Gastrocnemius medialis (tissue), 4 donors: ENCODE results near the gene PTEN. TPM values are rescaled to one million over a fixed set of nuclear protein-coding genes. Genes with fewer than 3 reads are reported as not detected.

Experiments
- ATAC-seq, 2 donors: fragments of 150-250 bp; one replicate each; pipeline ENCODE4 v1.9.1; 2016
- DNase-seq, 2 donors: peaks; one replicate each; pipeline ENCODE4 v3.0.0-alpha.2; 2019
- H3K27ac ChIP-seq, 4 donors: fragments of 200-600 bp; sonication (generic); 1 replicate in 1 of 4; 2 replicates in 3 of 4; pipeline ENCODE4 v1.5.1; 2016 to 2018; ENCODE audit warnings: mild to moderate bottlenecking in 2 of 4, moderate library complexity in 1 of 4
- H3K27me3 ChIP-seq, 3 donors: fragments of 200-600 bp; sonication (generic) in 2 of 3; 1 replicate in 1 of 3; 2 replicates in 2 of 3; pipeline versions ENCODE4 v1.5.1 to v1.6.0; 2016 to 2019; ENCODE audit warnings: mild to moderate bottlenecking in 1 of 3, moderate library complexity in 1 of 3
- H3K36me3 ChIP-seq, 2 donors: fragments of 200-600 bp; sonication (generic) in 1 of 2; one replicate each; pipeline ENCODE4 v1.5.1; 2017 to 2018
- H3K4me1 ChIP-seq, 2 donors: fragments of 200-600 bp; sonication (generic) in 1 of 2; one replicate each; pipeline ENCODE4 v1.5.1; 2016 to 2017; ENCODE audit warnings: mild to moderate bottlenecking in 2 of 2
- H3K4me3 ChIP-seq, 4 donors: fragments of 200-600 bp; sonication (generic) in 3 of 4; 1 replicate in 1 of 4; 2 replicates in 3 of 4; pipeline ENCODE4 v1.5.1; 2016 to 2019; ENCODE audit warnings: mild to moderate bottlenecking in 2 of 4
- H3K9me3 ChIP-seq, 3 donors: fragments of 200-600 bp; sonication (generic) in 2 of 3; 1 replicate in 1 of 3; 2 replicates in 2 of 3; pipeline ENCODE4 v1.5.1; 2016 to 2019
- POLR2A ChIP-seq, 2 donors: fragments of 450-650 bp; IDR thresholded peaks; one replicate each; pipeline ENCODE4 v1.6.1; 2017; ENCODE audit warnings: antibody characterized with exemption in 2 of 2, mild to moderate bottlenecking in 2 of 2, moderate library complexity in 2 of 2
- in situ Hi-C, 4 donors: fragments of 200-750 bp; cut with MboI; loops; one replicate each; pipeline versions ENCODE4 v1.15.0 to v1.8.0; 2017; ENCODE audit warnings: low sequenced_read_pairs in 4 of 4
- intact Hi-C: fragments of 100-400 bp; cut with DNase I; formaldehyde crosslinking; loops from one replicate; pipeline ENCODE4 v1.15.1; 2023; ENCODE audit warnings: low total_unique reads
- total RNA-seq, 4 donors: library from RNA; depleted of rRNA; stranded (reverse); fragments of >200 nt; gene quantifications; one replicate each; pipeline versions ENCODE4 v1.1.0 to v1.2.3, GENCODE V29; 2016
- TF ChIP-seq, protein P1 (sequence below), 5 experiments: fragments of 450-650 bp in 3 of 5; fragments of 200-600 bp in 2 of 5; sonication (generic) in 2 of 5; IDR thresholded peaks in 4 of 5; conservative IDR thresholded peaks in 1 of 5; 1 replicate in 4 of 5; 2 replicates in 1 of 5; pipeline ENCODE4 v1.5.1; 2016 to 2019; ENCODE audit warnings: antibody characterized with exemption in 5 of 5, mild to moderate bottlenecking in 3 of 5, moderate library complexity in 3 of 5

Gene PTEN
- total RNA-seq, 4 donors from 2014 or later = 32.2 to 54.5 (median 41.5) TPM

DNA sequence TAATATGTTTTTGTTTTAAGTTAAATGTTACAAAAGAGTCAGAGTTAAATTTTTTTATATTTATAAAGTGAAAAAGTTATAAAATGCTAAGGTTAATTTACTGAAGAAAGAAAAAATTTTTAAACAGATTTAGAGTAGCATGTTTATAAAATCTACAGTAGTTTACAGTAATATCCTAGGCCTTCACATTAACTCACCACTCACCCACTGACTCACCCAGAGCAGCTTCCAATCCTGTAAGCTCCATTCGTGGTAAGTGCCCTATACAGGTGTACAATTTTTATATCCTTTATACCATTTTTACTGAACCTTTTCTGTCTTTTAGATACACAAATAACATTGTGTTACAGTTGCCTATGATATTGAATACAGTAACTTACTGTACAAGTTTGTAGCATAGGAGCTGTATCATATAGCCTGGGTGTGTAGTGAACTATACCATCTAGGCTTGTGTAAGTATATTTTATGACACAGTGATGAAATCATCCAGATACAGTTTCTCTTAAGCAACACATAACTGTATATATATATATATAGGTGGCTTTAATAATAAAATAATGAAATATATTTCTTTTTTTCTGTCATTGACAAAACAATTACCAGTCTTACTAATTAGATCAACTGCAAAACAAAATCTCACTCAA, 79.6 kb downstream of the PTEN start:
- intact Hi-C loops = no loop called here

DNA sequence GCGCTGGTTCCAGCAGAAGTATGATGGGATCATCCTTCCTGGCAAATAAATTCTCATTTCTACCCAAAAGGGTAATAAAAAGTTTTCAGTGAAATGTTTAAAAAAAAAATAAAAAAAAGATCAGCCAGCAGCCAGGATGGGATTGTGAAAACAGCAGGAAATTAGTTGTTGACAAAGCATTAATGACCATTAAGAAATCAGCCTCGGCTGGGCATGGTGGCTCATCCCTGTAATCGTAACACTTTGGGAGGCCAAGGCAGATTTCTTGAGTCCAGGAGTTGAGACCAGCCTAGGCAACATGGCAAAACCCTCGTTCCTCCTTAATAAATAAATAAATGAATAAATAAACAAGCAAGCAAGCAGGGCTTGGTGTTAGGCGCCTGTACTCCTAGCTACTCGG, 82.6 kb downstream of the PTEN start:
- Histone ChIP-seq H3K36me3 (no peaks in the 10 kb centered on the region), H3K27me3 (no peaks in the 10 kb centered on the region), H3K4me3 (no peak overlapping the region), H3K27ac (peak overlapping the region in 2 of 4 donors; percentile 15 to 25), H3K9me3 (no peaks in the 10 kb centered on the region), H3K4me1 (peaks cover 16 to 20% of the 10 kb centered on the region in 2 donors)
- ATAC-seq (peak in 1 of 2 donors; percentile 29), DNase-seq (peak in 1 of 2 donors; percentile 26)
- intact Hi-C loops = no loop called here
- TF ChIP-seq, protein P1, sequence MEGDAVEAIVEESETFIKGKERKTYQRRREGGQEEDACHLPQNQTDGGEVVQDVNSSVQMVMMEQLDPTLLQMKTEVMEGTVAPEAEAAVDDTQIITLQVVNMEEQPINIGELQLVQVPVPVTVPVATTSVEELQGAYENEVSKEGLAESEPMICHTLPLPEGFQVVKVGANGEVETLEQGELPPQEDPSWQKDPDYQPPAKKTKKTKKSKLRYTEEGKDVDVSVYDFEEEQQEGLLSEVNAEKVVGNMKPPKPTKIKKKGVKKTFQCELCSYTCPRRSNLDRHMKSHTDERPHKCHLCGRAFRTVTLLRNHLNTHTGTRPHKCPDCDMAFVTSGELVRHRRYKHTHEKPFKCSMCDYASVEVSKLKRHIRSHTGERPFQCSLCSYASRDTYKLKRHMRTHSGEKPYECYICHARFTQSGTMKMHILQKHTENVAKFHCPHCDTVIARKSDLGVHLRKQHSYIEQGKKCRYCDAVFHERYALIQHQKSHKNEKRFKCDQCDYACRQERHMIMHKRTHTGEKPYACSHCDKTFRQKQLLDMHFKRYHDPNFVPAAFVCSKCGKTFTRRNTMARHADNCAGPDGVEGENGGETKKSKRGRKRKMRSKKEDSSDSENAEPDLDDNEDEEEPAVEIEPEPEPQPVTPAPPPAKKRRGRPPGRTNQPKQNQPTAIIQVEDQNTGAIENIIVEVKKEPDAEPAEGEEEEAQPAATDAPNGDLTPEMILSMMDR (IDR thresholded peaks at IDR 0.05 in 4 of 5, conservative IDR thresholded peaks at IDR 0.05 in 1 of 5) = no peak
- no peak for TF ChIP-seq POLR2A (IDR thresholded peaks at IDR 0.05)
- in situ Hi-C loops = no loop called here

More for the DNA sequence above, 79.6 kb downstream of the PTEN start:
- ATAC-seq (no peak), DNase-seq (no peak)
- in situ Hi-C loops = no loop called here
- no peak overlapping the region for H3K27ac ChIP-seq
- peaks cover 16 to 20% of the 10 kb centered on the region in 2 donors for H3K4me1 ChIP-seq
- no peaks in the 10 kb centered on the region for H3K9me3 ChIP-seq
- H3K36me3 ChIP-seq = no peaks in the 10 kb centered on the region
- TF ChIP-seq, protein P1 (IDR thresholded peaks at IDR 0.05 in 4 of 5, conservative IDR thresholded peaks at IDR 0.05 in 1 of 5) = no peak
- no peak for TF ChIP-seq POLR2A (IDR thresholded peaks at IDR 0.05)
- no peaks in the 10 kb centered on the region for H3K27me3 ChIP-seq
- H3K4me3 ChIP-seq = no peak overlapping the region

DNA sequence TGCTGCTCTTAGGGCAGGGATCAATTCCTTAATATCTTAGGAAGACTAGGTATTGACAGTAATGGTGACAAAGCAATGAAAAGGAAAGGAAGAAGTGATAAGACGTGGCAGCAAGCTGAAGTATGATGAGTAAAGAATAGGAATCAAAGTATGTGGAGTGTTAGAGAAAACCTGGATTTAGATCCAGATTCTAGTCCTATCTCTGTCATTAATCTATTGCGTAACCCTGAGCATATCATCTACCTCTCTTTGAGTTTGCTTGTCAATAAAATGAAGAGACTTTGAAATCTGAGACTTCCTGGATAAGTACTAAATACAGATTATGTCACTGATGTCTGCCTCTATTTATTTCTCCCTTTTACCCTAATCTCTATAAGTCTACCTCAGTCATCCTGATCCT, 89.2 kb downstream of the PTEN start:
- no peak for TF ChIP-seq POLR2A (IDR thresholded peaks at IDR 0.05)
- TF ChIP-seq, protein P1 (IDR thresholded peaks at IDR 0.05 in 4 of 5, conservative IDR thresholded peaks at IDR 0.05 in 1 of 5) = no peak
- no peak for DNase-seq
- Histone ChIP-seq H3K27me3 (no peaks in the 10 kb centered on the region), H3K9me3 (no peaks in the 10 kb centered on the region), H3K36me3 (peaks cover 0 to 28% of the 10 kb centered on the region in 2 donors), H3K4me3 (no peak overlapping the region), H3K27ac (no peak overlapping the region), H3K4me1 (no peaks in the 10 kb centered on the region)
- no peak for ATAC-seq
- in situ Hi-C loops (no loop called here), intact Hi-C loops (no loop called here)

DNA sequence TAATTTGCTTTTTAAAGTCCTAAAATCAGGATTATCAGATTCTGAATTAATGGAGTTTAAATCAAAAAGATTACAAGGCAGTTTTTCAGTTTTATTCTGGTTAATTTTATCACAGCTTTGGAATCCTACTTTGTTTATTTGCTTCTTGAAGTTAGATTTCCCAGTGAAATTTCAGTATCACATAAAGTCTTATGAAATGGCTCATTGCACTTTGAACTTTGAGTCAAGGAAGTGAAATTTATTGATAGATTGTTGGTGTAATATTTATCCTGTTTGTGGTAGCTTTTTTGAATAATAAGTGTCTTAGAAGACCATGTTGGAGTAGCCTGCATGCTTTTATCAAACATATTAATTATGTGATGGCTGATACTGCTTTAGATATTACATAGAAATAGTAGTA, 92.6 kb downstream of the PTEN start:
- intact Hi-C loops (no loop called here), in situ Hi-C loops (no loop called here)
- Histone ChIP-seq H3K36me3 (peaks cover 0 to 45% of the 10 kb centered on the region in 2 donors), H3K27me3 (no peaks in the 10 kb centered on the region), H3K4me3 (no peak overlapping the region), H3K27ac (no peak overlapping the region), H3K9me3 (no peaks in the 10 kb centered on the region), H3K4me1 (peaks cover 1 to 3% of the 10 kb centered on the region in 2 donors)
- TF ChIP-seq, protein P1 (IDR thresholded peaks at IDR 0.05 in 4 of 5, conservative IDR thresholded peaks at IDR 0.05 in 1 of 5) = no peak
- no peak for DNase-seq
- no peak for ATAC-seq

DNA sequence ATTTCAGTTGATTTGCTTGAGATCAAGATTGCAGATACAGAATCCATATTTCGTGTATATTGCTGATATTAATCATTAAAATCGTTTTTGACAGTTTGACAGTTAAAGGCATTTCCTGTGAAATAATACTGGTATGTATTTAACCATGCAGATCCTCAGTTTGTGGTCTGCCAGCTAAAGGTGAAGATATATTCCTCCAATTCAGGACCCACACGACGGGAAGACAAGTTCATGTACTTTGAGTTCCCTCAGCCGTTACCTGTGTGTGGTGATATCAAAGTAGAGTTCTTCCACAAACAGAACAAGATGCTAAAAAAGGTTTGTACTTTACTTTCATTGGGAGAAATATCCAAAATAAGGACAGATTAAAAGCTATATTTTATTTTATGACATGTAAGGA, 94.3 kb downstream of the PTEN start:
- ATAC-seq (no peak), DNase-seq (no peak)
- no peak overlapping the region for H3K4me3 ChIP-seq
- no peaks in the 10 kb centered on the region for H3K27me3 ChIP-seq
- H3K36me3 ChIP-seq = peaks cover 0 to 39% of the 10 kb centered on the region in 2 donors
- intact Hi-C loops (no loop called here), in situ Hi-C loops (no loop called here)
- TF ChIP-seq POLR2A (IDR thresholded peaks at IDR 0.05) = no peak
- TF ChIP-seq, protein P1 (IDR thresholded peaks at IDR 0.05 in 4 of 5, conservative IDR thresholded peaks at IDR 0.05 in 1 of 5) = no peak
- no peak overlapping the region for H3K27ac ChIP-seq
- no peaks in the 10 kb centered on the region for H3K9me3 ChIP-seq
- peaks cover 10% of the 10 kb centered on the region in 2 donors for H3K4me1 ChIP-seq
